Ovary (tissue), 3 donors: ENCODE measurements around the gene DRD1.

Source experiments
- CTCF ChIP-seq, 3 donors: fragments of 450-650 bp in 2 of 3; fragments of 200-600 bp in 1 of 3; IDR thresholded peaks; one replicate each; pipeline versions ENCODE4 v1.5.1 to v1.8.0; 2016 to 2022; ENCODE audit warnings: antibody characterized with exemption in 3 of 3, mild to moderate bottlenecking in 1 of 3
- POLR2A ChIP-seq: fragments of 450-650 bp; IDR thresholded peaks from one replicate; pipeline ENCODE4 v1.6.1; 2017; ENCODE audit warnings: antibody characterized with exemption, mild to moderate bottlenecking, moderate library complexity
- donor health status: DM: no; HTN: no; CAD: no.

DNA sequence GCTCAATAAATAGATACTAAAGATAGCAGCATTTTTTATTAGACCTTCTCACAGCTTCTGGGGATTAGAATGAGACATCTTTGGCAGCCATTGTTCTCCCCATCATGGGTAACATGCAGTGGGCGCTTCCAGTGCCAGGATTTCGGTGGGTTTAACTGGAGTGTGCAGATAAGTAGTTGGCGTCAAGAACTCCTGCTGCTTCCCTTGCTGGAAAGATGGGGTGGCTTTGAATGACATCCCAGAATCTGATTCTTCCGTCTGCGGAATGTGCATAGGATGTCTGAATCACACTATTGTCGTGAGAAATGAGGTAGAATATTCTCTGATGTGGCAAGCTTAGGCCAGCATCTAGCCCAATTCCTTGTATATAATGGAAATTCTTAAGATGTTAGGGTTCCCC lies 41.6 kb upstream of the DRD1 start:
- TF ChIP-seq CTCF (IDR thresholded peaks at IDR 0.05) = no peak
- TF ChIP-seq POLR2A = no peak
